GM12801 (cell line): ENCODE results near the gene POLR2F.

Experiments used
- CTCF ChIP-seq: IDR thresholded peaks from one replicate; pipeline ENCODE4 v1.5.1; 2011; ENCODE audit warnings: control low read depth; ENCODE audit not compliant: insufficient read length; ENCODE audit errors: extremely low read depth

The POLR2F gene

GRCh38 chr22:37975153-37975552, 21.7 kb downstream of the POLR2F start:
- no peak for TF ChIP-seq CTCF

GRCh38 chr22:37976547-37976946, 23.0 kb downstream of the POLR2F start:
- TF ChIP-seq CTCF = no peak

- no peak for TF ChIP-seq CTCF
Measured at GRCh38 chr22:37979782-37980181, 26.3 kb downstream of the POLR2F start.

- no peak for TF ChIP-seq CTCF
Measured at GRCh38 chr22:37981282-37982011, 27.9 kb downstream of the POLR2F start.

- no peak for TF ChIP-seq CTCF
Measured at GRCh38 chr22:37982151-37982785, 28.8 kb downstream of the POLR2F start.

- no peak for TF ChIP-seq CTCF
Measured at GRCh38 chr22:37982938-37983859, 29.7 kb downstream of the POLR2F start.
